IMR-90 (cell line): Measurements from ENCODE around the gene ATP2C2. TPM values are rescaled to one million over a fixed set of nuclear protein-coding genes. Genes with fewer than 3 reads are reported as not detected.

ENCODE experiments used
- ATAC-seq: fragments of 200-7000 bp; cut with Tn5 transposase; 2 replicates; pipeline ENCODE4 v1.9.1; 2020; ENCODE audit warnings: low read depth, mild to moderate bottlenecking, moderate library complexity
- BruUV-seq: library from RNA; stranded (reverse); fragments of 400-500 nt; replicated peaks from 2 replicates; lab custom pipeline; 2021; lab: Mats Ljungman, UMichigan
- CTCF ChIA-PET: fragments of 300-600 bp; formaldehyde crosslinking; extraction: SDS; loops from one replicate; lab custom pipeline; 2021; ENCODE audit warnings: antibody characterized with exemption; lab: Yijun Ruan, JAX
- POLR2A ChIA-PET: fragments of 300-600 bp; sonication (Branson Sonifier 250); formaldehyde crosslinking; loops from one replicate; lab custom pipeline; 2022; ENCODE audit warnings: antibody characterized with exemption; ENCODE audit not compliant: unreplicated experiment; lab: Charles Lee
- DNase-seq: peaks from one replicate; pipeline ENCODE4 v3.0.0; 2013
- H2AFZ ChIP-seq: replicated peaks from 2 replicates; pipeline ENCODE3; 2013; ENCODE audit warnings: low read length, mild to moderate bottlenecking; ENCODE audit not compliant: poor library complexity
- H2AK5ac ChIP-seq: 2 replicates; pipeline ENCODE4 v1.6.1; 2013; ENCODE audit warnings: low read depth, low read length, inconsistent platforms
- H2AK9ac ChIP-seq: replicated peaks from 2 replicates; pipeline ENCODE3; 2013; ENCODE audit warnings: mild to moderate bottlenecking, low read depth, low read length, moderate library complexity; ENCODE audit not compliant: poor library complexity
- H2BK120ac ChIP-seq: 2 replicates; pipeline ENCODE4 v1.6.1; 2013; ENCODE audit warnings: low read depth, low read length, inconsistent platforms
- H2BK15ac ChIP-seq: 3 replicates; pipeline ENCODE4 v1.6.1; 2013; ENCODE audit warnings: low read depth, low read length, inconsistent platforms
- H2BK20ac ChIP-seq: 2 replicates; pipeline ENCODE4 v1.6.1; 2013; ENCODE audit warnings: low read depth, mild to moderate bottlenecking, inconsistent platforms, low read length, moderate library complexity
- H2BK5ac ChIP-seq: 2 replicates; pipeline ENCODE4 v1.6.1; 2013; ENCODE audit warnings: mild to moderate bottlenecking, low read depth, low read length, inconsistent platforms; ENCODE audit not compliant: poor library complexity, severe bottlenecking
- H3K14ac ChIP-seq: replicated peaks from 2 replicates; pipeline ENCODE4 v1.6.1; 2013; ENCODE audit warnings: low read depth, low read length, inconsistent platforms
- H3K18ac ChIP-seq: 2 replicates; pipeline ENCODE4 v1.6.1; 2013; ENCODE audit warnings: low read depth, low read length, control low read depth
- H3K23ac ChIP-seq: 2 replicates; pipeline ENCODE4 v1.6.1; 2013; ENCODE audit warnings: low read depth, low read length, inconsistent platforms
- H3K27ac ChIP-seq: 2 replicates; pipeline ENCODE4 v1.5.1; 2013; ENCODE audit warnings: mild to moderate bottlenecking, control low read depth, low read length; ENCODE audit not compliant: insufficient read depth
- H3K27me3 ChIP-seq: 2 replicates; pipeline ENCODE4 v1.6.1; 2013; ENCODE audit warnings: low read length; ENCODE audit not compliant: control insufficient read depth, insufficient read depth
- H3K36me3 ChIP-seq: 2 replicates; pipeline ENCODE4 v1.6.1; 2013; ENCODE audit warnings: low read length, mixed read lengths; ENCODE audit not compliant: control insufficient read depth, insufficient read depth
- H3K4ac ChIP-seq: 2 replicates; pipeline ENCODE4 v1.6.1; 2013; ENCODE audit warnings: low read depth, low read length, inconsistent platforms
- H3K4me1 ChIP-seq: 2 replicates; pipeline ENCODE4 v1.6.1; 2013; ENCODE audit warnings: low read length, mixed read lengths; ENCODE audit not compliant: control insufficient read depth, insufficient read depth
- H3K4me2 ChIP-seq: 2 replicates; pipeline ENCODE4 v1.6.1; 2013; ENCODE audit warnings: low read depth, mild to moderate bottlenecking, control low read depth, low read length, moderate library complexity
- H3K4me3 ChIP-seq: 2 replicates; pipeline ENCODE4 v1.5.1; 2013; ENCODE audit warnings: low read depth, mild to moderate bottlenecking, control low read depth, low read length, moderate library complexity; ENCODE audit not compliant: insufficient read depth
- H3K56ac ChIP-seq: 2 replicates; pipeline ENCODE4 v1.6.1; 2013; ENCODE audit warnings: low read length, inconsistent platforms; ENCODE audit not compliant: insufficient read depth; ENCODE audit errors: extremely low read depth
- H3K79me1 ChIP-seq, 2 experiments: 2 replicates each; pipeline ENCODE4 v1.6.1; 2013; ENCODE audit warnings: low read length in 2 of 2, inconsistent platforms in 1 of 2, low read depth in 1 of 2
- H3K9ac ChIP-seq: 2 replicates; pipeline ENCODE4 v1.6.1; 2013; ENCODE audit warnings: low read depth, low read length, control low read depth
- H3K9me1 ChIP-seq: 2 replicates; pipeline ENCODE4 v1.6.1; 2013; ENCODE audit warnings: low read length, inconsistent platforms; ENCODE audit not compliant: insufficient read depth
- H3K9me3 ChIP-seq: 2 replicates; pipeline ENCODE4 v1.6.1; 2013; ENCODE audit warnings: low read length; ENCODE audit not compliant: control insufficient read depth, insufficient read depth
- H4K20me1 ChIP-seq: 2 replicates; pipeline ENCODE4 v1.6.1; 2013; ENCODE audit warnings: low read length, inconsistent platforms; ENCODE audit not compliant: insufficient read depth
- H4K5ac ChIP-seq: 2 replicates; pipeline ENCODE4 v1.6.1; 2013; ENCODE audit warnings: mild to moderate bottlenecking, low read depth, low read length, control low read depth
- H4K8ac ChIP-seq, 2 experiments: 2 replicates each; pipeline ENCODE4 v1.6.1; 2013; ENCODE audit warnings: low read depth in 2 of 2, low read length in 2 of 2, control low read depth in 1 of 2, inconsistent platforms in 1 of 2
- H4K91ac ChIP-seq: 2 replicates; pipeline ENCODE4 v1.6.1; 2013; ENCODE audit warnings: low read depth, low read length, inconsistent platforms; ENCODE audit not compliant: insufficient read depth
- BHLHE40 ChIP-seq: fragments of 150-350 bp; IDR thresholded peaks from 2 replicates; pipeline ENCODE4 v1.6.1; 2016; ENCODE audit warnings: mild to moderate bottlenecking, low read depth, low read length
- CHD1 ChIP-seq: IDR thresholded peaks from 2 replicates; pipeline ENCODE4 v1.6.1; 2012; ENCODE audit warnings: low read depth, low read length, improper control_type of control experiment
- FOS ChIP-seq: fragments of 150-350 bp; IDR thresholded peaks from 2 replicates; pipeline ENCODE4 v1.6.1; 2016; ENCODE audit warnings: low read depth, low read length
- MXI1 ChIP-seq: IDR thresholded peaks from 2 replicates; pipeline ENCODE4 v1.6.1; 2012; ENCODE audit warnings: low read depth, mild to moderate bottlenecking, low read length, moderate library complexity, borderline replicate concordance
- NFE2L2 ChIP-seq: fragments of 150-350 bp; IDR thresholded peaks from 2 replicates; pipeline ENCODE4 v1.6.1; 2016; ENCODE audit warnings: low read depth, mild to moderate bottlenecking, low read length
- POLR2A ChIP-seq: IDR thresholded peaks from 2 replicates; pipeline ENCODE4 v1.6.1; 2012; ENCODE audit warnings: mild to moderate bottlenecking, low read depth, low read length
- SMC3 ChIP-seq: fragments of 150-350 bp; IDR thresholded peaks from 2 replicates; pipeline ENCODE4 v1.6.1; 2016; ENCODE audit warnings: low read depth, mild to moderate bottlenecking, antibody characterized with exemption, low read length, moderate library complexity
- WGBS, 2 experiments: methylation state at CpG; one replicate each; pipeline versions ENCODE4 v1.1.5 to v1.1.7; 2013; ENCODE audit warnings: missing lambda C conversion rate in 2 of 2; ENCODE audit not compliant: insufficient read length in 1 of 2; ENCODE audit errors: extremely low coverage in 2 of 2; 5-methylcytosine and 5-hydroxymethylcytosine counted together
- dilution Hi-C: fragments of 300-500 bp; cut with HindIII; formaldehyde crosslinking; loops from one replicate; pipeline ENCODE4 v1.14.3; 2018; ENCODE audit warnings: low sequenced_read_pairs; ENCODE audit not compliant: unreplicated experiment
- in situ Hi-C: fragments of 300-500 bp; cut with MboI; formaldehyde crosslinking; loops from 3 replicates; pipeline ENCODE4 v1.14.3; 2019; ENCODE audit warnings: low sequenced_read_pairs, inconsistent platforms, mixed read lengths
- intact Hi-C: fragments of 100-400 bp; cut with micrococcal nuclease; formaldehyde crosslinking; loops from 2 replicates; pipeline ENCODE4 v1.10.0; 2022
- polyA plus RNA-seq, 3 experiments: library from polyadenylated mRNA; depleted of rRNA; stranded (reverse); fragments of >200 nt; gene quantifications; 2 replicates each; pipeline ENCODE4 v1.2.3, GENCODE V29; 2012; ENCODE audit warnings: low replicate concordance in 1 of 3
- total RNA-seq: library from RNA; depleted of rRNA; stranded (reverse); fragments of >200 nt; gene quantifications from 2 replicates; pipeline ENCODE4 v1.2.3, GENCODE V29; 2012
- TF ChIP-seq, protein P1 (sequence below): fragments of 150-350 bp; IDR thresholded peaks from 2 replicates; pipeline ENCODE4 v1.6.1; 2017; ENCODE audit warnings: mild to moderate bottlenecking, antibody characterized with exemption, low read length, low read depth
- TF ChIP-seq, protein P2 (sequence below): fragments of 150-350 bp; IDR thresholded peaks from 2 replicates; pipeline ENCODE4 v1.6.1; 2016; ENCODE audit warnings: low read depth, mild to moderate bottlenecking, low read length, moderate library complexity, borderline replicate concordance
- TF ChIP-seq, protein P3 (sequence below): conservative IDR thresholded peaks from 2 replicates; pipeline ENCODE4 v1.5.1; 2012; ENCODE audit warnings: mild to moderate bottlenecking, low read depth, low read length, improper control_type of control experiment

The ATP2C2 gene
- total and polyA plus RNA-seq, 2 of the 4 experiments (the other 2 are of a cell fraction), result not detected

DNA sequence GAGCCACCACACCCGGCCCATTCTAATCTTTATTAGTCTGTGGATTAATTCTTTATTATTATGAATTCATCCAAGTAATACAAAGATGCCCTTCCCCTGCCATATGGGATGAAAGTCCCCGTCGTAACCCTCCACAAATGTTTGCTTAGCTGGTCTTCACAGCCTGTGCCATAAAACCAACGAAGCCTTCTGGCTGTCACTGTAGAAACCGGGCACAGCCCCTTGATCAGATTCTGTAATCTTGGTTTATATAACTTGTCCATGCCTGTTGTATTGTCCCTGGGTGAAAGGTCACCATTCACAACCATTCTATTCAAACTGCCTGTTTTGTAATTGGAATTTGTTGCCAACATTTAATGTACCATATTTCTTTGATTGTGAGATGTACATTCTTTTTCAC lies 66.5 kb downstream of the ATP2C2 start:
- no peak overlapping the region for H4K91ac ChIP-seq
- H3K4me1 ChIP-seq, result no peaks in the 10 kb centered on the region
- H3K27ac ChIP-seq, result no peak overlapping the region
- no CpG with 5 or more reads among the region's 5 CpGs for WGBS, 2 experiments
- H3K23ac ChIP-seq, result no peak overlapping the region
- no peak overlapping the region for H3K4me2 ChIP-seq
- H3K14ac ChIP-seq, result no peak overlapping the region
- no peak overlapping the region for H3K9ac ChIP-seq
- ATAC-seq (no peak), DNase-seq (no peak)
- ChIA-PET POLR2A (interaction anchor here (0.7 kb wide), 1 partner anchor 9 kb away, joined by 4 read pairs; no protein-coding TSS in a partner anchor), CTCF (no interaction called here)
- H3K9me3 ChIP-seq, result no peaks in the 10 kb centered on the region
- no peak overlapping the region for H2BK5ac ChIP-seq
- H2BK120ac ChIP-seq, result no peak overlapping the region
- no peak overlapping the region for H3K56ac ChIP-seq
- no peaks in the 10 kb centered on the region for H3K9me1 ChIP-seq
- no peak overlapping the region for H4K5ac ChIP-seq
- intact Hi-C loops (no loop called here), dilution Hi-C loops (no loop called here), in situ Hi-C loops (no loop called here)
- H3K79me1 ChIP-seq, result no peaks in the 10 kb centered on the region
- no peak overlapping the region for H2AFZ ChIP-seq
- H3K27me3 ChIP-seq, result peaks cover 27% of the 10 kb centered on the region
- no peak overlapping the region for H2AK9ac ChIP-seq
- BruUV-seq, result no TSS peak
- no peak for TF ChIP-seq MXI1
- TF ChIP-seq BHLHE40, result no peak
- TF ChIP-seq, protein P1, sequence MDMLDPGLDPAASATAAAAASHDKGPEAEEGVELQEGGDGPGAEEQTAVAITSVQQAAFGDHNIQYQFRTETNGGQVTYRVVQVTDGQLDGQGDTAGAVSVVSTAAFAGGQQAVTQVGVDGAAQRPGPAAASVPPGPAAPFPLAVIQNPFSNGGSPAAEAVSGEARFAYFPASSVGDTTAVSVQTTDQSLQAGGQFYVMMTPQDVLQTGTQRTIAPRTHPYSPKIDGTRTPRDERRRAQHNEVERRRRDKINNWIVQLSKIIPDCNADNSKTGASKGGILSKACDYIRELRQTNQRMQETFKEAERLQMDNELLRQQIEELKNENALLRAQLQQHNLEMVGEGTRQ, result no peak
- no peak for TF ChIP-seq POLR2A
- TF ChIP-seq NFE2L2, result no peak
- TF ChIP-seq, protein P2, sequence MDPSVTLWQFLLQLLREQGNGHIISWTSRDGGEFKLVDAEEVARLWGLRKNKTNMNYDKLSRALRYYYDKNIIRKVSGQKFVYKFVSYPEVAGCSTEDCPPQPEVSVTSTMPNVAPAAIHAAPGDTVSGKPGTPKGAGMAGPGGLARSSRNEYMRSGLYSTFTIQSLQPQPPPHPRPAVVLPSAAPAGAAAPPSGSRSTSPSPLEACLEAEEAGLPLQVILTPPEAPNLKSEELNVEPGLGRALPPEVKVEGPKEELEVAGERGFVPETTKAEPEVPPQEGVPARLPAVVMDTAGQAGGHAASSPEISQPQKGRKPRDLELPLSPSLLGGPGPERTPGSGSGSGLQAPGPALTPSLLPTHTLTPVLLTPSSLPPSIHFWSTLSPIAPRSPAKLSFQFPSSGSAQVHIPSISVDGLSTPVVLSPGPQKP, result no peak
- TF ChIP-seq CHD1, result no peak
- no peak for TF ChIP-seq FOS
- no peak for TF ChIP-seq SMC3
- TF ChIP-seq, protein P3, sequence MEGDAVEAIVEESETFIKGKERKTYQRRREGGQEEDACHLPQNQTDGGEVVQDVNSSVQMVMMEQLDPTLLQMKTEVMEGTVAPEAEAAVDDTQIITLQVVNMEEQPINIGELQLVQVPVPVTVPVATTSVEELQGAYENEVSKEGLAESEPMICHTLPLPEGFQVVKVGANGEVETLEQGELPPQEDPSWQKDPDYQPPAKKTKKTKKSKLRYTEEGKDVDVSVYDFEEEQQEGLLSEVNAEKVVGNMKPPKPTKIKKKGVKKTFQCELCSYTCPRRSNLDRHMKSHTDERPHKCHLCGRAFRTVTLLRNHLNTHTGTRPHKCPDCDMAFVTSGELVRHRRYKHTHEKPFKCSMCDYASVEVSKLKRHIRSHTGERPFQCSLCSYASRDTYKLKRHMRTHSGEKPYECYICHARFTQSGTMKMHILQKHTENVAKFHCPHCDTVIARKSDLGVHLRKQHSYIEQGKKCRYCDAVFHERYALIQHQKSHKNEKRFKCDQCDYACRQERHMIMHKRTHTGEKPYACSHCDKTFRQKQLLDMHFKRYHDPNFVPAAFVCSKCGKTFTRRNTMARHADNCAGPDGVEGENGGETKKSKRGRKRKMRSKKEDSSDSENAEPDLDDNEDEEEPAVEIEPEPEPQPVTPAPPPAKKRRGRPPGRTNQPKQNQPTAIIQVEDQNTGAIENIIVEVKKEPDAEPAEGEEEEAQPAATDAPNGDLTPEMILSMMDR, result no peak
- H2AK5ac ChIP-seq, result no peak overlapping the region
- no peak overlapping the region for H3K4me3 ChIP-seq
- no peaks in the 10 kb centered on the region for H4K20me1 ChIP-seq
- no peak overlapping the region for H3K4ac ChIP-seq
- H4K8ac ChIP-seq, result no peak overlapping the region
- no peak overlapping the region for H2BK20ac ChIP-seq
- no peak overlapping the region for H3K18ac ChIP-seq
- no peaks in the 10 kb centered on the region for H3K36me3 ChIP-seq
- H2BK15ac ChIP-seq, result no peak overlapping the region
